GM20000 (cell line): ENCODE measurements around the gene CADM2.

ENCODE experiments used
- DNase-seq: peaks from one replicate; pipeline ENCODE4 v3.0.0; 2012; ENCODE audit warnings: low spot score
- TF ChIP-seq, protein P1 (sequence below): IDR thresholded peaks from 2 replicates; pipeline ENCODE4 v1.5.1; 2012; ENCODE audit warnings: mild to moderate bottlenecking, control low read depth; ENCODE audit errors: extremely low read depth, missing control alignments

Gene CADM2

GRCh38 chr3:85433319-85433718 lies 474.5 kb downstream of the CADM2 start:
- DNase-seq = no peak
- TF ChIP-seq, protein P1, sequence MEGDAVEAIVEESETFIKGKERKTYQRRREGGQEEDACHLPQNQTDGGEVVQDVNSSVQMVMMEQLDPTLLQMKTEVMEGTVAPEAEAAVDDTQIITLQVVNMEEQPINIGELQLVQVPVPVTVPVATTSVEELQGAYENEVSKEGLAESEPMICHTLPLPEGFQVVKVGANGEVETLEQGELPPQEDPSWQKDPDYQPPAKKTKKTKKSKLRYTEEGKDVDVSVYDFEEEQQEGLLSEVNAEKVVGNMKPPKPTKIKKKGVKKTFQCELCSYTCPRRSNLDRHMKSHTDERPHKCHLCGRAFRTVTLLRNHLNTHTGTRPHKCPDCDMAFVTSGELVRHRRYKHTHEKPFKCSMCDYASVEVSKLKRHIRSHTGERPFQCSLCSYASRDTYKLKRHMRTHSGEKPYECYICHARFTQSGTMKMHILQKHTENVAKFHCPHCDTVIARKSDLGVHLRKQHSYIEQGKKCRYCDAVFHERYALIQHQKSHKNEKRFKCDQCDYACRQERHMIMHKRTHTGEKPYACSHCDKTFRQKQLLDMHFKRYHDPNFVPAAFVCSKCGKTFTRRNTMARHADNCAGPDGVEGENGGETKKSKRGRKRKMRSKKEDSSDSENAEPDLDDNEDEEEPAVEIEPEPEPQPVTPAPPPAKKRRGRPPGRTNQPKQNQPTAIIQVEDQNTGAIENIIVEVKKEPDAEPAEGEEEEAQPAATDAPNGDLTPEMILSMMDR = no peak

DNA sequence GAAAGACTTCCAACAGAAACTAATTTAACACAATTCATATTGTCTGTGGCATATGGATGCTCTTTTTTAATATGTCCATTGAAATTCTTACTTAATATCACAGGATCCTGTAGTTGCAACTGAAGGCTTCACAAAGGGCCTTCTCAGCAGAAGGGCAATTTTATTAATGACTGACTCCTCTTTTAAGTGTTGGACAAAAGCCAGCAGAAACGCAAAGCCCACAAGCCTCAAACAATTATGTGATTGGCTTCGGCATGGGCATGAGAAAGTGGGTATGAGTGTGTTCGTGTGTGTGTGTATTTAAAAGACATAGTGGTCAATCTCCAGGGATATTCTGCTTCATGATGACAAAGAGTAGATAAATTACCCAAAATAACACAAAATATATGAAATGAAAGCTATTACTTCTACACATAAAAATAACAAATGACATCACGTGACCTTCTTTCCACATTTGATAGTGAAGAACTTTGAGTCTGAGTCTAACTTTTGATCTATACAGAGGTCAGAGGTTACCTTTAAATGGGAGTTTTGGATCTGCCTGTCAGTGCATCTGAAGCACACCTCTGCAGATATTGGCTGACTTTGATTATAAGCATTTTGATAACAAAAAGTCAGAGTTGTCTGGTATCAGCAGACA lies 496.9 kb downstream of the CADM2 start:
- TF ChIP-seq, protein P1 = no peak
- DNase-seq = no peak

DNA sequence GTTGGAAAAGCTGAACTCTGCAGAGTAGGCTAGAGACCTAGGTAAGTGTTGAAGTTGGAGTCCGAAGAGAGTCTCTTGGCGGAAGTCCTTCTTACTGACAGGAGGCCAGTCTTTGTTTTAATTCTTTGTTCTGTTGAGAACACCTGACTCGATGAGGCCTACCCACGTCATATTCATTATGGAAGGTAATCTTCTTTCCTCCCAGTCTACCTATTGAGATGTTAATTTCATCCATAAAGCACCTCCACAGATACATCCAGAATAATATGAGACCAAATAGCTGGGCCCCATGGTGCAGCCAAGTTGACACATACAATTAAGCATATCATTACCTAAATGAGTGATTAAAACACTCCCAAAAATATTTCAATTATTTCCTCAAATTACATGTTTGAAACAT lies 515.5 kb downstream of the CADM2 start:
- TF ChIP-seq, protein P1 = no peak
- no peak for DNase-seq

DNA sequence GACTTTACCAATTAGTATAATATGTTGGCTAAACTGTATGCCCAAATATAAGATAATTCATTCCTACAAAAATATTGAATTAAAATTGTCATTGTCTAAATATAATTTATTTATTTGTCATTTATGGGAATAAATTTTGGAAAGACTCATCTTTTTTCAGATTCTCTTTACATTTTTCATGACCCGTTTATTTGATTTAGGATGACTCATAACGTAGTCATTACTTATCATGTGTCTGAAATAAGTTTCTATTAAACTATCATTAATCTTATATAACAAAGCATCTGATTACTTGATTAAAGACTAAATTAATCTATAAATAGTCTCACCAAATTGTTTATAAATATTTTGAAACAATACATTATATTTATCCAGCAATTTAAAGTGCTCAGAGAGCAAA lies 516.6 kb downstream of the CADM2 start:
- TF ChIP-seq, protein P1 = no peak

GRCh38 chr3:85476891-85477495 lies 518.2 kb downstream of the CADM2 start:
- DNase-seq = no peak
- TF ChIP-seq, protein P1 = no peak

More for the DNA sequence above, 516.6 kb downstream of the CADM2 start:
- DNase-seq = no peak

- no peak for DNase-seq
- TF ChIP-seq, protein P1 = no peak
These were observed 522.8 kb downstream of the CADM2 start for GRCh38 chr3:85481411-85482212.

DNA sequence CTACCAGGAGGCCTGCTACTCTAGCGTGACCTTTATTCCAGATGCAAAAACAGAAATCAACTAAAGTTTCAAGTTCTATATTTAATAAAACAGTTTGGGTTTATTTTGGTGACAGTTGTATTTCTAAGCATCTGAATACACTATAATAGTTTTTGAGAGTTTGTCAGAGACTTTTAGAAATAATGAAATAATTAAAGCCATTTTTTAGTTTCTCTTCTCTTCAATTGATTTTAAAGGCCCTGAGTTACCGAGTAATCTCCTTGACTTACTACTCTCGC lies 523.4 kb downstream of the CADM2 start:
- TF ChIP-seq, protein P1 = no peak
- no peak for DNase-seq
